GM12865 (cell line): Measurements from ENCODE around the gene KLC4.
A peak's percentile ranks its signal among the peaks of the same experiment; 100 is the strongest.

Experiments used
- DNase-seq: peaks from one replicate; pipeline ENCODE4 v3.0.0; 2010; ENCODE audit warnings: low read depth
- H3K4me3 ChIP-seq: 2 replicates; pipeline ENCODE4 v1.5.1; 2011; ENCODE audit warnings: mild to moderate bottlenecking, low read depth, low read length, control low read depth
- TF ChIP-seq, protein P1 (sequence below): IDR thresholded peaks from 2 replicates; pipeline ENCODE4 v1.5.1; 2011; ENCODE audit warnings: low read length, control low read depth, low read depth, inconsistent platforms; ENCODE audit not compliant: insufficient read depth; ENCODE audit errors: missing control alignments

KLC4 gene

DNA sequence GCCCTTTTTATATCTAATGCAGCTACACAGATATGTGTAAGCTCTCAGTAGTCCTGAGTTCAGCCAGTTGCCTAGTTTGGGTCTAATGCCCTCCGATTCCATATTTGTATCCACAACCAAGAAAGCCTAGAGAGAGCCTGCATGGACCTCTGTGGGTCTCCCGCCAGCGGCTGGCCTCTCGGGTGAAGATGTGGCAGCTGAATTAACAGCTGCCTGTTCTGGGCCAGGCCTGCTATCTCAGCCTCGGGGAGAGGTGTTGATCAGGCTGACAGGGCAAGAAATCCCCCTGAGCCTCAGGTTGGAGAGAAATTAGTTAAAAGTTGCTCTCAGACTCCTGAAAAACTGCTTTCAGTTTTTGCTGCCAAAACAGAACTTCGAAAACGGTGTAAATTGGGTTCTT lies 36.5 kb downstream of the KLC4 start:
- TF ChIP-seq, protein P1, sequence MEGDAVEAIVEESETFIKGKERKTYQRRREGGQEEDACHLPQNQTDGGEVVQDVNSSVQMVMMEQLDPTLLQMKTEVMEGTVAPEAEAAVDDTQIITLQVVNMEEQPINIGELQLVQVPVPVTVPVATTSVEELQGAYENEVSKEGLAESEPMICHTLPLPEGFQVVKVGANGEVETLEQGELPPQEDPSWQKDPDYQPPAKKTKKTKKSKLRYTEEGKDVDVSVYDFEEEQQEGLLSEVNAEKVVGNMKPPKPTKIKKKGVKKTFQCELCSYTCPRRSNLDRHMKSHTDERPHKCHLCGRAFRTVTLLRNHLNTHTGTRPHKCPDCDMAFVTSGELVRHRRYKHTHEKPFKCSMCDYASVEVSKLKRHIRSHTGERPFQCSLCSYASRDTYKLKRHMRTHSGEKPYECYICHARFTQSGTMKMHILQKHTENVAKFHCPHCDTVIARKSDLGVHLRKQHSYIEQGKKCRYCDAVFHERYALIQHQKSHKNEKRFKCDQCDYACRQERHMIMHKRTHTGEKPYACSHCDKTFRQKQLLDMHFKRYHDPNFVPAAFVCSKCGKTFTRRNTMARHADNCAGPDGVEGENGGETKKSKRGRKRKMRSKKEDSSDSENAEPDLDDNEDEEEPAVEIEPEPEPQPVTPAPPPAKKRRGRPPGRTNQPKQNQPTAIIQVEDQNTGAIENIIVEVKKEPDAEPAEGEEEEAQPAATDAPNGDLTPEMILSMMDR, result no peak
- H3K4me3 ChIP-seq, result no peak overlapping the region; the same call in 1 of the 2 replicates
- peak; percentile 31 for DNase-seq

- H3K4me3 ChIP-seq, result no peak overlapping the region
- DNase-seq, result no peak
- TF ChIP-seq, protein P1, result no peak
These were observed 37.1 kb downstream of the KLC4 start for GRCh38 chr6:43096451-43097097.

GRCh38 chr6:43097098-43097489 lies 37.7 kb downstream of the KLC4 start:
- TF ChIP-seq, protein P1, result no peak
- no peak overlapping the region for H3K4me3 ChIP-seq
- DNase-seq, result no peak

GRCh38 chr6:43097502-43097901 lies 38.1 kb downstream of the KLC4 start:
- no peak overlapping the region for H3K4me3 ChIP-seq
- TF ChIP-seq, protein P1, result no peak
- no peak for DNase-seq

DNA sequence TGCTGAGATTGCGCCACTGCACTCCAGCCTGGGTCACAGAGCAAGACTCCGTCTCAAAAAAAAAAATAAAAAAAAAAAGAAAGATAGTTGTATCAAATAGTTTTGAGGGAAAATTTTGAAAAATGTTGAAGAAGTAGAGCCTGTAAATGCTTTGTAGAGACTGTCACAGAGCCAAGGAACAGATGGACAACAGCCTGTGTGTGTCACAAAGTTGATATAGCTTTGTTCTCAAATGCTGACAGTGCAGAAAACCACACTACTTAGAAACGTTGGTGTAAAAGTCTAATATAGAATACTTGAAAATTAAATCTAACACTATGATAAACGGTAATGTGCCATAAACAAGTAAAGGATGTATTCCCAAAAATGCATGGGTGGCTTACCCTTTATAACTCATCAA lies 42.1 kb downstream of the KLC4 start:
- no peak overlapping the region for H3K4me3 ChIP-seq
- no peak for DNase-seq
- TF ChIP-seq, protein P1, result no peak

- no peak overlapping the region for H3K4me3 ChIP-seq
- no peak for DNase-seq
- TF ChIP-seq, protein P1, result no peak
These were observed 43.9 kb downstream of the KLC4 start for GRCh38 chr6:43103253-43103876.

GRCh38 chr6:43105538-43106222 lies 46.2 kb downstream of the KLC4 start:
- no peak overlapping the region for H3K4me3 ChIP-seq
- TF ChIP-seq, protein P1, result no peak
- no peak for DNase-seq
